Activated CD8-positive, alpha-beta memory T cell treated with anti-CD3 and anti-CD28 coated beads, Interleukin-2, amount 50 U/mL, for 1 hour (primary cell): Measurements from ENCODE around the gene SATB2.

ENCODE experiments used
- DNase-seq: peaks from one replicate; pipeline ENCODE4 v3.0.0-alpha.2; 2020; ENCODE audit errors: extremely low read depth

SATB2 gene

GRCh38 chr2:199405241-199405640 lies 52.5 kb downstream of the SATB2 start:
- DNase-seq, result no peak

GRCh38 chr2:199404841-199405240 lies 52.9 kb downstream of the SATB2 start:
- DNase-seq, result no peak

- no peak for DNase-seq
Observed at GRCh38 chr2:199395311-199395710, 62.4 kb downstream of the SATB2 start.

GRCh38 chr2:199392363-199392762 lies 65.4 kb downstream of the SATB2 start:
- no peak for DNase-seq

- DNase-seq, result no peak
Observed at GRCh38 chr2:199388728-199389268, 68.9 kb downstream of the SATB2 start.

GRCh38 chr2:199384043-199384442 lies 73.7 kb downstream of the SATB2 start:
- DNase-seq, result no peak

GRCh38 chr2:199383021-199383420 lies 74.7 kb downstream of the SATB2 start:
- no peak for DNase-seq

GRCh38 chr2:199382091-199382490 lies 75.6 kb downstream of the SATB2 start:
- no peak for DNase-seq

GRCh38 chr2:199381531-199381930 lies 76.2 kb downstream of the SATB2 start:
- no peak for DNase-seq

- DNase-seq, result no peak
Observed at GRCh38 chr2:199378948-199379650, 78.6 kb downstream of the SATB2 start.

GRCh38 chr2:199370150-199370780 lies 87.5 kb downstream of the SATB2 start:
- no peak for DNase-seq

- DNase-seq, result no peak
Observed at GRCh38 chr2:199366406-199366805, 91.3 kb downstream of the SATB2 start.

GRCh38 chr2:199364153-199364552 lies 93.6 kb downstream of the SATB2 start:
- DNase-seq, result no peak

GRCh38 chr2:199356412-199356811 lies 101.3 kb downstream of the SATB2 start:
- DNase-seq, result no peak

GRCh38 chr2:199348871-199349270 lies 108.9 kb downstream of the SATB2 start:
- no peak for DNase-seq

- no peak for DNase-seq
Observed at GRCh38 chr2:199344012-199344411, 113.7 kb downstream of the SATB2 start.

GRCh38 chr2:199342334-199342733 lies 115.4 kb downstream of the SATB2 start:
- DNase-seq, result no peak

GRCh38 chr2:199341123-199341522 lies 116.6 kb downstream of the SATB2 start:
- no peak for DNase-seq

GRCh38 chr2:199339891-199340605 lies 117.7 kb downstream of the SATB2 start:
- no peak for DNase-seq

- no peak for DNase-seq
Observed at GRCh38 chr2:199336546-199336945, 121.2 kb downstream of the SATB2 start.

GRCh38 chr2:199335502-199335901 lies 122.2 kb downstream of the SATB2 start:
- no peak for DNase-seq

GRCh38 chr2:199329466-199329865 lies 128.3 kb downstream of the SATB2 start:
- DNase-seq, result no peak

GRCh38 chr2:199329031-199329430 lies 128.7 kb downstream of the SATB2 start:
- no peak for DNase-seq
